Activated naive CD8-positive, alpha-beta T cell treated with anti-CD3 and anti-CD28 coated beads for 36 hours (primary cell): ENCODE measurements around the gene CNKSR3. TPM values are rescaled to one million over a fixed set of nuclear protein-coding genes. Genes with fewer than 3 reads are reported as not detected.

Experiments
- DNase-seq: peaks from one replicate; pipeline ENCODE4 v3.0.0; 2021
- H3K27ac Mint-ChIP-seq: one replicate; pipeline ENCODE4 v1.8.0; 2022; ENCODE audit warnings: mild to moderate bottlenecking, moderate library complexity, mixed read lengths
- H3K27me3 Mint-ChIP-seq: one replicate; pipeline ENCODE4 v1.8.0; 2022; ENCODE audit warnings: mild to moderate bottlenecking, mixed read lengths
- H3K36me3 Mint-ChIP-seq: one replicate; pipeline ENCODE4 v1.8.0; 2021; ENCODE audit warnings: mild to moderate bottlenecking, mixed read lengths
- H3K4me1 Mint-ChIP-seq: one replicate; pipeline ENCODE4 v1.8.0; 2021; ENCODE audit warnings: mixed read lengths
- H3K4me3 Mint-ChIP-seq: one replicate; pipeline ENCODE4 v1.8.0; 2022; ENCODE audit warnings: mild to moderate bottlenecking, moderate library complexity, mixed read lengths
- H3K9me3 Mint-ChIP-seq: one replicate; pipeline ENCODE4 v1.8.0; 2022; ENCODE audit warnings: mixed read lengths
- total RNA-seq, 2 experiments: library from RNA; stranded (reverse); gene quantifications; one replicate each; pipeline ENCODE4 v1.2.3, GENCODE V29; 2021

The CNKSR3 gene
- total RNA-seq, 2 experiments from 2014 or later, result 1.1 to 1.3 TPM

- Mint-ChIP-seq H3K27ac (no peak overlapping the region), H3K27me3 (peaks cover 5% of the 10 kb centered on the region), H3K36me3 (no peaks in the 10 kb centered on the region), H3K4me1 (no peaks in the 10 kb centered on the region), H3K9me3 (no peaks in the 10 kb centered on the region), H3K4me3 (no peak overlapping the region)
- no peak for DNase-seq
Observed at GRCh38 chr6:154414021-154414813, 96.3 kb downstream of the CNKSR3 start.

- no peak for DNase-seq
- no peak overlapping the region for H3K27ac Mint-ChIP-seq
- H3K27me3 Mint-ChIP-seq, result peaks cover 5% of the 10 kb centered on the region
- no peaks in the 10 kb centered on the region for H3K36me3 Mint-ChIP-seq
- no peak overlapping the region for H3K4me3 Mint-ChIP-seq
- no peaks in the 10 kb centered on the region for H3K9me3 Mint-ChIP-seq
- no peaks in the 10 kb centered on the region for H3K4me1 Mint-ChIP-seq
Observed at GRCh38 chr6:154412106-154412820, 98.2 kb downstream of the CNKSR3 start.

GRCh38 chr6:154411076-154411475 lies 99.4 kb downstream of the CNKSR3 start:
- H3K4me3 Mint-ChIP-seq, result no peak overlapping the region
- H3K27me3 Mint-ChIP-seq, result peaks cover 5% of the 10 kb centered on the region
- no peak for DNase-seq
- H3K9me3 Mint-ChIP-seq, result no peaks in the 10 kb centered on the region
- no peaks in the 10 kb centered on the region for H3K4me1 Mint-ChIP-seq
- no peak overlapping the region for H3K27ac Mint-ChIP-seq
- H3K36me3 Mint-ChIP-seq, result no peaks in the 10 kb centered on the region

- no peaks in the 10 kb centered on the region for H3K9me3 Mint-ChIP-seq
- no peak for DNase-seq
- H3K4me3 Mint-ChIP-seq, result no peak overlapping the region
- no peaks in the 10 kb centered on the region for H3K4me1 Mint-ChIP-seq
- H3K27ac Mint-ChIP-seq, result no peak overlapping the region
- no peaks in the 10 kb centered on the region for H3K36me3 Mint-ChIP-seq
- H3K27me3 Mint-ChIP-seq, result peaks cover 5% of the 10 kb centered on the region
Observed at GRCh38 chr6:154410619-154411072, 99.8 kb downstream of the CNKSR3 start.

DNA sequence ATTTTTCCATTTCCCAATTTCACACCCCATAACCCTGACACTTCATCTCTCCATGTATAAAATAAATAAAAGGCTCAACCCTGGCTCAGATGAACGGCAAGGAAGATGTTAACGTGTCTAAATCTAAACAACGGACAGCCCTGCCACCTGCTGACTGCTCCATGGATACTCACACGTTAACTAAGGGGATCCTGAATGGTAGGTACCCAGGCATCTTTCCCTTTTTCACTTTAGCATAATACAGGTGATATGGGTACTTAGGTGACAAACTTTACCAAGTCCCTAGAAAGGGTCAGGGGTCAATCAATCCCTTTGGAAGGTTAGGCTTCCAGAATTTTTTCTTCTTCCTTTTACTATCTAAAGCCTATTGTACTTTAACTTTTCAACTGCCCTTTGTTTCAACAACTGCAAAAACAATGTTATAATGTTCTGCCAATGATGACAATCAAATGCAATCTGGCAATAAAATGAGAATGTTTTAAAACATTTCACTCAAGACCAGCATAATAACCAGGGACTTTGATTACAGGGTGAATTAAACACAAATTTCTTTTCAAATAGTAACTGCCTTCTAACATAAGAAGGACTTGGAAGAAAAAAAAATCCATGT lies 101.5 kb downstream of the CNKSR3 start:
- H3K27me3 Mint-ChIP-seq, result peaks cover 5% of the 10 kb centered on the region
- DNase-seq, result no peak

GRCh38 chr6:154407440-154407839 lies 103.0 kb downstream of the CNKSR3 start:
- Mint-ChIP-seq H3K27ac (no peak overlapping the region), H3K27me3 (no peaks in the 10 kb centered on the region), H3K9me3 (no peaks in the 10 kb centered on the region), H3K4me1 (no peaks in the 10 kb centered on the region), H3K4me3 (no peak overlapping the region), H3K36me3 (no peaks in the 10 kb centered on the region)
- DNase-seq, result no peak

More for the DNA sequence above, 101.5 kb downstream of the CNKSR3 start:
- Mint-ChIP-seq H3K4me1 (no peaks in the 10 kb centered on the region), H3K4me3 (no peak overlapping the region), H3K27ac (no peak overlapping the region), H3K36me3 (no peaks in the 10 kb centered on the region), H3K9me3 (no peaks in the 10 kb centered on the region)

- no peaks in the 10 kb centered on the region for H3K4me1 Mint-ChIP-seq
- no peaks in the 10 kb centered on the region for H3K9me3 Mint-ChIP-seq
- H3K4me3 Mint-ChIP-seq, result no peak overlapping the region
Observed at GRCh38 chr6:154406869-154407268, 103.6 kb downstream of the CNKSR3 start.

GRCh38 chr6:154406301-154406700 lies 104.2 kb downstream of the CNKSR3 start:
- Mint-ChIP-seq H3K9me3 (no peaks in the 10 kb centered on the region), H3K4me1 (no peaks in the 10 kb centered on the region), H3K27ac (no peak overlapping the region), H3K4me3 (no peak overlapping the region), H3K27me3 (no peaks in the 10 kb centered on the region), H3K36me3 (no peaks in the 10 kb centered on the region)
- DNase-seq, result no peak

More at GRCh38 chr6:154406869-154407268, 103.6 kb downstream of the CNKSR3 start:
- DNase-seq, result no peak
- H3K36me3 Mint-ChIP-seq, result no peaks in the 10 kb centered on the region
- H3K27me3 Mint-ChIP-seq, result no peaks in the 10 kb centered on the region
- H3K27ac Mint-ChIP-seq, result no peak overlapping the region

GRCh38 chr6:154404791-154405400 lies 105.6 kb downstream of the CNKSR3 start:
- no peaks in the 10 kb centered on the region for H3K36me3 Mint-ChIP-seq
- H3K4me3 Mint-ChIP-seq, result no peak overlapping the region
- no peaks in the 10 kb centered on the region for H3K9me3 Mint-ChIP-seq
- no peaks in the 10 kb centered on the region for H3K4me1 Mint-ChIP-seq
- no peak overlapping the region for H3K27ac Mint-ChIP-seq
- H3K27me3 Mint-ChIP-seq, result no peaks in the 10 kb centered on the region
- DNase-seq, result no peak

DNA sequence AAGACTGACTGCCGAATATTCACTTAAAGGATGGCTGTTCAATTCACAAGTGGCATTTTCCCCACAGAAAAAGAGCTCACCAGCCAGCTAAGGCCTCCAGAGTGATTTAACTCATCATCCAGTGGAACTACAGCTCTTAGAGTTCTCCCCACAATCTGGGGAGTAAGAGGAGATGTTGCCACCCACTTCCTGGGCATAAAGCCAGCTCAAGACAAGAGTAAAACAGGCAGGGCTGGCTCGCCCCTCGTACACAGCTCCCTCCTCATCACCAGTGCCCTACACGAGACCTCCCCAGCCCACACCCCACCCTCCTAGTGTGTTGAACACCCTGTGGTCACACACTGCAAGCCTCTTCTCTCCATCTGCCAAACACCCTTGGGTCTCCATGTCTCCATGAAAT lies 106.7 kb downstream of the CNKSR3 start:
- Mint-ChIP-seq H3K4me3 (no peak overlapping the region), H3K27ac (no peak overlapping the region), H3K9me3 (no peaks in the 10 kb centered on the region), H3K4me1 (peaks cover 1% of the 10 kb centered on the region), H3K36me3 (no peaks in the 10 kb centered on the region), H3K27me3 (no peaks in the 10 kb centered on the region)
- no peak for DNase-seq

DNA sequence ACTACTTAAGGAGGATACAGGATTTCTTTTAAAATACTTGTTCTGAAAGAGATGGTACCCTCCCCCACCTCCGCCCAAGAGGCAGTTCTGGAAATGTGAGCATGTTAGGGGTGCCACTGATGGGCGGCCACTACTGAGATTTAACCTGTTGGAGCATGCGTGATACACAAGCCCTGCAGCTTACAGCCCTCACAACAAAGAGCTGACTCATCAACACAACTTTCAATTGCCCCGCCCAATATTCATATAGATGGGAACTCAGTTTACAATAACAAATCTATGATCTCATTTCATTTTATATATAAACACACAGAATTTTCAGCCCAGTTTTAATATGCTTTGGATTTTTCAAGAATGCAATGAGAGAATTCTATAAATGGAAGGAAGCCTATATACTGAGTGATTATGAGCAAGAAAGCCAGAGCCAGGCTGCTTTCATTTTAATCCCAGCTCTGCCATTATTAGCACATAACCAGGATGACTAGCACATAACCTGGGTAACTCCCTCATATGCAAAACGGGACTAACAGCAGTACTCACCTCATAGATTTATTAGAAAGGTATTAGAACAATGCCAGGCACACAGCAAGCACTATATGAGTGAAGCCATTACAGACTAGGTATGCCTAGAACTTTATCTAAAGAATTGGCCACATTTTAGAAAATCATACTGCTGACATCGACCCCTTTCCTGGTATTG lies 108.3 kb downstream of the CNKSR3 start:
- DNase-seq, result no peak
- Mint-ChIP-seq H3K27ac (no peak overlapping the region), H3K4me3 (no peak overlapping the region), H3K4me1 (peaks cover 1% of the 10 kb centered on the region), H3K9me3 (no peaks in the 10 kb centered on the region), H3K36me3 (no peaks in the 10 kb centered on the region), H3K27me3 (no peaks in the 10 kb centered on the region)

- Mint-ChIP-seq H3K9me3 (no peaks in the 10 kb centered on the region), H3K4me1 (peaks cover 8% of the 10 kb centered on the region), H3K36me3 (no peaks in the 10 kb centered on the region), H3K27me3 (no peaks in the 10 kb centered on the region), H3K4me3 (no peak overlapping the region), H3K27ac (no peak overlapping the region)
- no peak for DNase-seq
Observed at GRCh38 chr6:154399097-154399496, 111.4 kb downstream of the CNKSR3 start.

DNA sequence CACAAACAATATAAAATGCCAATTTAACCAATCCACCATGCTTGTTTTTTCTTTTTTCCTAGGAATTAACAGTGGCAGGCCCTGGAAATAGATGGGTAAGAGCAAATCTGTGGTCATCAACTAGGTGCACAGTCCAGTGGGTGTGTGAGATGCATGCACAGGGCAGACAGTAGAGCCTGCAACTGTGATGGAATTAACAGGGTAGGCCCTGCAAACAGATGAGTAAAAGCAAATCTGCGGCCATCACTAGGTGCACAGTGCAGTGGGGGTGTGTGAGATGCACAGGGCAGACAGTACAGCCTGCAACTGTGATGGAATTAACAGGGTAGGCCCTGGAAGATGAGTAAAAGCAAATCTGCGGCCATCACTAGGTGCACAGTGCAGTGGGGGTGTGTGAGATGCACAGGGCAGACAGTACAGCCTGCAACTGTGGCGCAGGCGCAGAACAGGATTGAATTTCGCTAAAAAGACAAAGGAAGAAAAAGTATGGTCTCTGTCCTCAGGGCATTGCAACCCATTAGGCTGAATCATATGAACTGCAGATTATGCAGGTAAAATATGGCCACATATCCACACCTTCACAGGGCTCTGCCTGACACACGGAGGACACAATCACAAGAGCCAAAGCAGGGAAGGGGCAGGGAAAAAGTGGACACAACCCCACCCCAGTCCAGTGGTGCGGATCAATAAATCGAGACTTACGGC lies 112.8 kb downstream of the CNKSR3 start:
- no peaks in the 10 kb centered on the region for H3K36me3 Mint-ChIP-seq
- no peaks in the 10 kb centered on the region for H3K9me3 Mint-ChIP-seq
- no peaks in the 10 kb centered on the region for H3K27me3 Mint-ChIP-seq
- H3K4me1 Mint-ChIP-seq, result peaks cover 8% of the 10 kb centered on the region
- H3K4me3 Mint-ChIP-seq, result no peak overlapping the region
- no peak for DNase-seq
- no peak overlapping the region for H3K27ac Mint-ChIP-seq

GRCh38 chr6:154395878-154396277 lies 114.6 kb downstream of the CNKSR3 start:
- Mint-ChIP-seq H3K4me3 (no peak overlapping the region), H3K9me3 (no peaks in the 10 kb centered on the region), H3K4me1 (peaks cover 8% of the 10 kb centered on the region), H3K36me3 (no peaks in the 10 kb centered on the region), H3K27ac (no peak overlapping the region), H3K27me3 (peaks cover 3% of the 10 kb centered on the region)
- DNase-seq, result no peak
